ENCODE results near the gene PALMD. TPM values are rescaled to one million over a fixed set of nuclear protein-coding genes. Genes with fewer than 3 reads are reported as not detected.

The PALMD gene
- total and polyA plus RNA-seq, 2 experiments from 2014 or later: 0.63 to 0.94 TPM

GRCh38 chr1:99659755-99660210, 13.9 kb downstream of the PALMD start:
- Histone ChIP-seq H3K4me1 (ENCODE audit: low read depth) (no peaks in the 10 kb centered on the region), H3K27me3 (no peaks in the 10 kb centered on the region), H3K9me3 (ENCODE audit: low read depth) (no peaks in the 10 kb centered on the region), H3K4me3 (no peak overlapping the region), H3K27ac (no peak overlapping the region), H3K36me3 (no peaks in the 10 kb centered on the region)
- TF ChIP-seq CTCF (IDR thresholded peaks at IDR 0.05; ENCODE audit: low read depth, low read length): no peak
- DNase-seq (ENCODE audit: low read depth in 1 of 2, low spot score in 1 of 2): peak in 1 of 2 donors; percentile 27

GRCh38 chr1:99660496-99660895, 14.6 kb downstream of the PALMD start:
- no peak overlapping the region for H3K4me3 ChIP-seq
- H3K27me3 ChIP-seq: no peaks in the 10 kb centered on the region
- no peak for TF ChIP-seq CTCF (IDR thresholded peaks at IDR 0.05; ENCODE audit: low read depth, low read length)
- no peaks in the 10 kb centered on the region for H3K9me3 ChIP-seq (ENCODE audit: low read depth)
- DNase-seq (ENCODE audit: low read depth in 1 of 2, low spot score in 1 of 2): no peak
- no peaks in the 10 kb centered on the region for H3K4me1 ChIP-seq (ENCODE audit: low read depth)
- H3K36me3 ChIP-seq: no peaks in the 10 kb centered on the region
- H3K27ac ChIP-seq: no peak overlapping the region

GRCh38 chr1:99661780-99662179, 15.9 kb downstream of the PALMD start:
- peak in 1 of 2 donors; percentile 70 for DNase-seq (ENCODE audit: low read depth in 1 of 2, low spot score in 1 of 2)
- H3K36me3 ChIP-seq: no peaks in the 10 kb centered on the region
- H3K4me1 ChIP-seq (ENCODE audit: low read depth): no peaks in the 10 kb centered on the region
- TF ChIP-seq CTCF (IDR thresholded peaks at IDR 0.05; ENCODE audit: low read depth, low read length): no peak
- H3K27me3 ChIP-seq: no peaks in the 10 kb centered on the region
- no peaks in the 10 kb centered on the region for H3K9me3 ChIP-seq (ENCODE audit: low read depth)
- H3K27ac ChIP-seq: no peak overlapping the region
- no peak overlapping the region for H3K4me3 ChIP-seq

- peak in 1 of 2 donors; percentile 96 for DNase-seq (ENCODE audit: low read depth in 1 of 2, low spot score in 1 of 2)
- no peak for TF ChIP-seq CTCF (IDR thresholded peaks at IDR 0.05; ENCODE audit: low read depth, low read length)
- H3K4me3 ChIP-seq: no peak overlapping the region
- H3K4me1 ChIP-seq (ENCODE audit: low read depth): no peaks in the 10 kb centered on the region
- no peaks in the 10 kb centered on the region for H3K27me3 ChIP-seq
- H3K36me3 ChIP-seq: no peaks in the 10 kb centered on the region
- no peak overlapping the region for H3K27ac ChIP-seq
- no peaks in the 10 kb centered on the region for H3K9me3 ChIP-seq (ENCODE audit: low read depth)
These were observed 16.7 kb downstream of the PALMD start for GRCh38 chr1:99662539-99663080.

GRCh38 chr1:99663501-99663900, 17.6 kb downstream of the PALMD start:
- no peaks in the 10 kb centered on the region for H3K27me3 ChIP-seq
- no peak for TF ChIP-seq CTCF (IDR thresholded peaks at IDR 0.05; ENCODE audit: low read depth, low read length)
- no peaks in the 10 kb centered on the region for H3K9me3 ChIP-seq (ENCODE audit: low read depth)
- H3K36me3 ChIP-seq: no peaks in the 10 kb centered on the region
- DNase-seq (ENCODE audit: low read depth in 1 of 2, low spot score in 1 of 2): no peak
- H3K4me1 ChIP-seq (ENCODE audit: low read depth): no peaks in the 10 kb centered on the region
- no peak overlapping the region for H3K4me3 ChIP-seq
- no peak overlapping the region for H3K27ac ChIP-seq

Data from cardiac muscle cell (in vitro differentiated cells and primary cell).